Measurements from ENCODE around the gene SLX9.

SLX9 gene

DNA sequence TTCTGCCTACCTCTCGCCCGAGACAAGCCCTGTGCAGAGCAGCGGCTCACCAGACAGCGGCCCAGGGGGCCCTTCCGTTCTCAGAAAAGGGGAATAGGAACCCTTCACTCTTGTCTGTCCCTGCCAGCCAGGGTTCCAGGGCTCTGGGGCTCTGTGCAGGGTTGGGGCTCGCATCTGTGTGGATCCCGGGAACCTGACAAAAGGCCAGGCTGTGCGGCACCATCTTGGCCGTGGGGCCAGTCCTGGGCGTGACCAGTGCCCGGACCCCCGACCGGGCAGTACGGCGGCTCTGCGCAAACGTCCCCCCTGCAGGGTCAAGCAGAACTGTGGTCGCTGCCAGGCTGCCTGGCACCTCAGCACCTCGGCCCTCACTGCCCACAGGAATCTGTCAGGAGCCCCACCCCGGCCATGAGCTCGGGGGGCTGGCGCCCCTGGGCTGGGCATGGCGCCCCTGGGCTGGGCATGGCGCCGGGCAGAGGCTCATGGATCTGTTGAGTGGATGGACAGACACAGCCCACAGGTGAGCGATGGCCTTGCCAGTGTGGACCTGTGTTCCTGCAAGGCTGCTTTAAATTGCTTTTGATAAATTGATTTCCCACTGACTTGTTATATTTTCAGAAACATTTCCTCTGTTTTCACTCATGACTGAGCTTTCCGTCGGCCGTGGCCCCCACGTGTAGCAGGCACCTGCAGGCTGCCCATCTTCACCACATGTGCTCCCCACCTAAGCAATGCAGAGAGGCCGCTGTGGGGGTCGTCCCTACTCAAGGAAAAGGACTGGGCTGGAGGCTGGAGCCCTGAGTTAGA is 59.0 kb downstream of the SLX9 start:
- no peaks in the 10 kb centered on the region for H4K20me1 ChIP-seq (ENCODE audit: insufficient read depth, low read length)
- H3K27ac ChIP-seq (ENCODE audit: low read length), result no peak overlapping the region
- H3K79me2 ChIP-seq (ENCODE audit: insufficient read depth, low read length), result no peaks in the 10 kb centered on the region
- ATAC-seq (ENCODE audit: insufficient read depth, low read depth) (no peak), DNase-seq (no peak)
- H3K4me1 ChIP-seq (ENCODE audit: insufficient read depth, low read length), result no peaks in the 10 kb centered on the region
- H3K36me3 ChIP-seq (ENCODE audit: insufficient read depth, low read length), result no peaks in the 10 kb centered on the region
- H3K4me2 ChIP-seq (ENCODE audit: insufficient read depth, low read length), result no peak overlapping the region
- no peak overlapping the region for H3K4me3 ChIP-seq (ENCODE audit: low read depth in 1 of 2, low read length in 2 of 2)
- TF ChIP-seq, protein P1, sequence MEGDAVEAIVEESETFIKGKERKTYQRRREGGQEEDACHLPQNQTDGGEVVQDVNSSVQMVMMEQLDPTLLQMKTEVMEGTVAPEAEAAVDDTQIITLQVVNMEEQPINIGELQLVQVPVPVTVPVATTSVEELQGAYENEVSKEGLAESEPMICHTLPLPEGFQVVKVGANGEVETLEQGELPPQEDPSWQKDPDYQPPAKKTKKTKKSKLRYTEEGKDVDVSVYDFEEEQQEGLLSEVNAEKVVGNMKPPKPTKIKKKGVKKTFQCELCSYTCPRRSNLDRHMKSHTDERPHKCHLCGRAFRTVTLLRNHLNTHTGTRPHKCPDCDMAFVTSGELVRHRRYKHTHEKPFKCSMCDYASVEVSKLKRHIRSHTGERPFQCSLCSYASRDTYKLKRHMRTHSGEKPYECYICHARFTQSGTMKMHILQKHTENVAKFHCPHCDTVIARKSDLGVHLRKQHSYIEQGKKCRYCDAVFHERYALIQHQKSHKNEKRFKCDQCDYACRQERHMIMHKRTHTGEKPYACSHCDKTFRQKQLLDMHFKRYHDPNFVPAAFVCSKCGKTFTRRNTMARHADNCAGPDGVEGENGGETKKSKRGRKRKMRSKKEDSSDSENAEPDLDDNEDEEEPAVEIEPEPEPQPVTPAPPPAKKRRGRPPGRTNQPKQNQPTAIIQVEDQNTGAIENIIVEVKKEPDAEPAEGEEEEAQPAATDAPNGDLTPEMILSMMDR (IDR thresholded peaks at IDR 0.05; ENCODE audit: borderline replicate concordance, extremely low read depth, low read length, poor library complexity, severe bottlenecking), result no peak
- TF ChIP-seq EZH2 (IDR thresholded peaks at IDR 0.05; ENCODE audit: borderline replicate concordance, low read depth, low read length, severe bottlenecking), result no peak
- no peaks in the 10 kb centered on the region for H3K9me3 ChIP-seq (ENCODE audit: insufficient read depth, low read length, severe bottlenecking)
- H3K9ac ChIP-seq (ENCODE audit: low read depth, low read length), result no peak overlapping the region
- no peak overlapping the region for H2AFZ ChIP-seq (ENCODE audit: low read depth, low read length)
- H3K27me3 ChIP-seq (ENCODE audit: insufficient read depth, low read length, poor library complexity), result no peaks in the 10 kb centered on the region

DNA sequence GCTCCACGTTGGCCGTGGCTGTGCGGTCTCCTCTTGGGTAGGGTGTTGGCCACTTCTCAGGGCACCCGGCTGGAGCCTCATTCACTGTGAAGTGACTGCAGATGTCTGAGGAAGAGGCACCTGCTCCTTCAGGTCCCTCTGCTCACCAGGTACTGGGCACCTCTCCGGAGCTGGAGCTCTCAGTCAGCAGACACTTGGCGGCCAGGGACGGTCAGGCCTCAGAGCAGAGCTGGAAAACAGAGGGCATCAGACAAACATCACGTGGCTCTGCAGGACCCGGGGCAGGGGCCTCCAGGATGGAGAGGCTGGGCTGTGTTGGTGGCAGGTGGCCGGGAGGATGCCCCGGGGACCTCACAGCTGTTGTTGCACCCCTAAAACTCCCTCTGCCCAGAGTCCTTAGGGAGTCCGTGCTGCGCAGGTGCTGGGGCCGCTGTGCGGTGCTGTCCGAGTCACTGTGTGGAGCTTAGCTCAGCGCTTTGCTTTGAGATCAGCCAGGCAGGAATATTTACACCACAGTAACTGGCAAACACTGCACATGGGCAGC is 59.7 kb downstream of the SLX9 start:
- DNase-seq, result no peak
- Histone ChIP-seq H3K36me3 (ENCODE audit: insufficient read depth, low read length) (no peaks in the 10 kb centered on the region), H3K79me2 (ENCODE audit: insufficient read depth, low read length) (no peaks in the 10 kb centered on the region), H3K27me3 (ENCODE audit: insufficient read depth, low read length, poor library complexity) (no peaks in the 10 kb centered on the region), H3K9me3 (ENCODE audit: insufficient read depth, low read length, severe bottlenecking) (no peaks in the 10 kb centered on the region), H3K4me2 (ENCODE audit: insufficient read depth, low read length) (no peak overlapping the region), H4K20me1 (ENCODE audit: insufficient read depth, low read length) (no peaks in the 10 kb centered on the region), H3K27ac (ENCODE audit: low read length) (no peak overlapping the region), H3K4me3 (ENCODE audit: low read depth in 1 of 2, low read length in 2 of 2) (no peak overlapping the region), H2AFZ (ENCODE audit: low read depth, low read length) (no peak overlapping the region), H3K9ac (ENCODE audit: low read depth, low read length) (no peak overlapping the region), H3K4me1 (ENCODE audit: insufficient read depth, low read length) (no peaks in the 10 kb centered on the region)
- TF ChIP-seq EZH2 (IDR thresholded peaks at IDR 0.05; ENCODE audit: borderline replicate concordance, low read depth, low read length, severe bottlenecking), result no peak
- TF ChIP-seq, protein P1 (IDR thresholded peaks at IDR 0.05; ENCODE audit: borderline replicate concordance, extremely low read depth, low read length, poor library complexity, severe bottlenecking), result no peak
- no peak for ATAC-seq (ENCODE audit: insufficient read depth, low read depth)

DNA sequence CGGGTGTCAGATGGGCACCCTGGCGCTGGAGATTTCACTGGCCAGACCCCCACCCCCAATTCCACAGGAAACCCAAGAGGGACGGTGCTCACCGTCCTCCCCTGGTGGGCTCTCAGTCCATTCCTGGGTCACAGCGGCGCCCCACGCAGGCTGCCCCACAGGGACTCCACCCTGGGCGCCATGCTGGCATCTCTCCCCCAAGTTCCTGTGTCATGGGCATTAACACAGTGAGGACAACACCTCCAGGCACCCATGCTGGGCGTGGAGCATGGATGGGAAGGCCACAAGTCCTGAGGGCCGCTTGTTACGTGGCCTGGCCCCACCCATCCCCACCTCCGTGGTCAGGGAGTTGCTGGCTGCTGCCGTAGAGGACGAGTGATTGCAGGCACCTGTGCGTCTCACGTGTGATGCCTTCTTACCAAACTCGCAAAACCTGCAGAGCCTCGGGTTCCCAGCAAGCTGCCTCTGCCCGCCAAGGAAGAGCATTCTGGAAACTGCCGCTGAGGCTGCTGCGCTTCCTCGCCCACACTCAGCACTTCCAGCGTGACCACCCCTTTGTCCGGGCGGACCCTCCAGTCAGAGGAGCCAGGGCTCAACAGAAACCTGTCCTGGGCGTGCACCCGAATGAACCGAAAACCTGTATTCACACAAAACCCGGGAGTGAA is 60.3 kb downstream of the SLX9 start:
- Histone ChIP-seq H3K36me3 (ENCODE audit: insufficient read depth, low read length) (no peaks in the 10 kb centered on the region), H4K20me1 (ENCODE audit: insufficient read depth, low read length) (no peaks in the 10 kb centered on the region), H3K4me3 (ENCODE audit: low read depth in 1 of 2, low read length in 2 of 2) (no peak overlapping the region), H3K27me3 (ENCODE audit: insufficient read depth, low read length, poor library complexity) (no peaks in the 10 kb centered on the region), H3K9ac (ENCODE audit: low read depth, low read length) (no peak overlapping the region), H3K4me2 (ENCODE audit: insufficient read depth, low read length) (no peak overlapping the region), H3K4me1 (ENCODE audit: insufficient read depth, low read length) (no peaks in the 10 kb centered on the region), H2AFZ (ENCODE audit: low read depth, low read length) (no peak overlapping the region), H3K27ac (ENCODE audit: low read length) (no peak overlapping the region), H3K79me2 (ENCODE audit: insufficient read depth, low read length) (no peaks in the 10 kb centered on the region), H3K9me3 (ENCODE audit: insufficient read depth, low read length, severe bottlenecking) (no peaks in the 10 kb centered on the region)
- ATAC-seq (ENCODE audit: insufficient read depth, low read depth), result no peak
- TF ChIP-seq, protein P1 (IDR thresholded peaks at IDR 0.05; ENCODE audit: borderline replicate concordance, extremely low read depth, low read length, poor library complexity, severe bottlenecking), result no peak
- TF ChIP-seq EZH2 (IDR thresholded peaks at IDR 0.05; ENCODE audit: borderline replicate concordance, low read depth, low read length, severe bottlenecking), result no peak
- no peak for DNase-seq

All from DND-41 (cell line).